AG20443 (cell line): ENCODE data around the gene PADI2.

ENCODE experiments used
- DNase-seq: peaks from one replicate; pipeline ENCODE4 v3.0.0; 2012; ENCODE audit warnings: low spot score, mixed read lengths

The PADI2 gene

DNA sequence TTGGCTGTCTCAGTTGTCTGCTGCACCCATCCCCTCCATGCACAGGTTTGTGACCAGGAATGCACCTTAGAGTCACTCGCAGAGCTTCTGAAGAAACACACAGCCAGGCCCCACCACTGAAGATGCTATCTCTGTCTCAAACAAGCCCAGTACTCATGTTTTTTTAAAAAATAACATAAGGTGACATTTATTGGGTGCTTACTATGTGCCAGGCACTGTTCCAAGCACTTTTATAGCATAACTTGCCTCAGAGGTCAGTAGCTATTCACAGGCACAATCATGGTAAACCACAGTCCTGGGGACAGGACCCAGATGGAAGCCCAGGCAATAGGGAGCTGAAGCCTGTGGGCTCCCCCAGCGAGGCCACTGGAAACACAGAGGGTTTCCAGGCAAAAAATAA, 98.7 kb downstream of the PADI2 start:
- DNase-seq, result no peak

DNA sequence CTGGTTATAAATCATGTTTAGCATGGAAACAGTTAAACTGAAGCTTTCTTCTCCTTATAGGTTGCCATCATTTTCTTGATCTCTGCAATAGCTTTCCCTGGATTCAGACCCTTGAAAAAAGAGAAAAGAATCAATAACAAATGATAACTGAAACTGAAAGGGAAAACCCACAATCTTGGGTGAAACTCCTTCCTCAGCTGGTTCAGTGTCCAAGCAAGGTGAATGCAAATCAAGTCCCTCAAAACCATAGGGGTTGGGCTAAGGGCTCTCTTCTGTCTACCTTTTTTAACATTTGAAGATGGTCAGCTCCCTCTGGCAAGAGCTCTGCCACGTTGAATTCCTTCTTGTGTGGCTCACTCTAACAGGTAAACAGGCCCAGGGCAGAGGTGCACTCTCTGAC, 100.4 kb downstream of the PADI2 start:
- DNase-seq, result no peak

DNA sequence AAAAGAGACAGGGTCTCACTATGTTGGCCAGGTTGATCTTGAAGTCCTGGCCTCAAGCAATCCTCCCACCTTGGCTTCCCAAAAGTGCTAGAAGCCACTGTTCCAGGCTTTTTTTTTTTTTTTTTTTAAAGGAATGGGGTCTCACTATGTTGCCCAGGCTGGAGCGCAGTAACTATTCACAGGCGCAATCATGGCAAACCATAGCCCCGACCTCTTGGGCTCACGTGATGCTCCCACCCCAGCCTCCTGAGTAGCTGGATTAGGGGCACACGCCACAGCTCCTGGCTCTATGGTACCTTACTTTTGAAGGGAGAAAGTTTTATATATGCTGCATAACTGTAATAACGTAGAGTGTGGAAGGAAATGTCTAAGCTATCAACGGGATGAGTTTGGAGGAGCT, 101.8 kb downstream of the PADI2 start:
- no peak for DNase-seq
